Activated naive CD8-positive, alpha-beta T cell (primary cell): Measurements from ENCODE around the gene ATP6V0D1.
A peak's percentile ranks its signal among the peaks of the same experiment; 100 is the strongest.

Experiments
- H3K27ac Mint-ChIP-seq: one replicate; pipeline ENCODE4 v1.8.0; 2021; ENCODE audit warnings: mixed read lengths
- H3K27me3 Mint-ChIP-seq: one replicate; pipeline ENCODE4 v1.8.0; 2021; ENCODE audit warnings: mixed read lengths
- H3K36me3 Mint-ChIP-seq: one replicate; pipeline ENCODE4 v1.8.0; 2021; ENCODE audit warnings: mixed read lengths
- H3K4me1 Mint-ChIP-seq: one replicate; pipeline ENCODE4 v1.8.0; 2021; ENCODE audit warnings: low read depth, mixed read lengths
- H3K4me3 Mint-ChIP-seq: one replicate; pipeline ENCODE4 v1.8.0; 2021; ENCODE audit warnings: mild to moderate bottlenecking, mixed read lengths
- H3K9me3 Mint-ChIP-seq: one replicate; pipeline ENCODE4 v1.8.0; 2021; ENCODE audit warnings: low read depth, mixed read lengths

The ATP6V0D1 gene

DNA sequence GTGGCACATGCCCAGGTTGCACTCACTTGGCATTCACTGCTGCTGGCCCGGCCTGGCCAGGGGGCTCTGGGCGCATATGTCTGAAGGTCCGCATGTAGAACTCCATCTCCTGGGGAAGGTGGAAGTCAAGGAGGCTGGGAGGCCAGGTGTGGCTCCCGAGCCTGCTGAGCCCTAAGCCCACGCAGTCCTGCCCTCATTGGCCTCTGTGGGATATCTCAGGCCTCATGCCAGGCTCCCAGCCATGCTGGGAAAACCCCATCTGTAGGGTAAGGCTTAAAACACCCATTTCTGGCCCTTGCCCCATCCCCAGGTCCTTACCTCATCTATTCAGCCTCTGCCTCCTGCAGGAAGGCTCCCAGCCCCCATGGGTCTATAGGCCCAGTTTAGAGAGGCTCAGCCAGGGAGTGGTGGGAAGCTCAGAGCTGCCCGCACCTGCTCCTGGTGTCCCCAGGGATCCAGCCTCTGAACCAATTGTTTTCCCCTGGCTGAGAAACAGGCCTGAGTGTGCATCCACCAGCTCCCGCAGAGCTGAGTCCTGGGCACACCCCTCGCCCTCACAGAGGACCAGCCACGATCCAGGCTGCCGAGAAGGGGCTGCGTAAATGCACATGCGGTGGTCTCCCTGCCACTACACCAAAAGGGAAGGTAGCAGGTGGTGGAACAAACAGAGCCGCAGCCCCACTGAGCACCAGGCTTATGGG lies 85.3 kb downstream of the ATP6V0D1 start:
- Mint-ChIP-seq H3K4me3 (peak overlapping the region; percentile 42), H3K27ac (no peak overlapping the region), H3K4me1 (peaks cover 6% of the 10 kb centered on the region), H3K9me3 (no peaks in the 10 kb centered on the region), H3K36me3 (no peaks in the 10 kb centered on the region), H3K27me3 (peaks cover 11% of the 10 kb centered on the region)

DNA sequence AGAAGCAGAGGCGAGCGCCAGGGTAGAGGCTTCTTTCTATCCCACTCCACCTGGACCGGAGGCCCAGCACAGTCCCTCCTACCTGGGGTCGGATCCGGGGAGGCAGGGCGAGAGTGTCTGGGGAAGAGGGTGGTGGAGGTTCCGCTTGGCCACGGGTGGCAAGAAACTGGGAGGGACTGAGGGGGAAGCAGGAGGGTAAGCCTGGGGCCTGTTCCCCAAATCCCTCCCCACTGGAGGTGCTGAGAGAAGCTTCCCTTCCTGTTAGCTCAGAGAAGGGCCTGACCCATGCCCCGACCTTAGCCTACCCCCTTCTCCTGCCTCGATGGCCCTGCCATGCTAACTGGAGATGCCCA lies 85.9 kb downstream of the ATP6V0D1 start:
- Mint-ChIP-seq H3K4me1 (peaks cover 6% of the 10 kb centered on the region), H3K27me3 (peaks cover 11% of the 10 kb centered on the region), H3K4me3 (peak overlapping the region; percentile 42), H3K27ac (no peak overlapping the region), H3K9me3 (no peaks in the 10 kb centered on the region), H3K36me3 (no peaks in the 10 kb centered on the region)

DNA sequence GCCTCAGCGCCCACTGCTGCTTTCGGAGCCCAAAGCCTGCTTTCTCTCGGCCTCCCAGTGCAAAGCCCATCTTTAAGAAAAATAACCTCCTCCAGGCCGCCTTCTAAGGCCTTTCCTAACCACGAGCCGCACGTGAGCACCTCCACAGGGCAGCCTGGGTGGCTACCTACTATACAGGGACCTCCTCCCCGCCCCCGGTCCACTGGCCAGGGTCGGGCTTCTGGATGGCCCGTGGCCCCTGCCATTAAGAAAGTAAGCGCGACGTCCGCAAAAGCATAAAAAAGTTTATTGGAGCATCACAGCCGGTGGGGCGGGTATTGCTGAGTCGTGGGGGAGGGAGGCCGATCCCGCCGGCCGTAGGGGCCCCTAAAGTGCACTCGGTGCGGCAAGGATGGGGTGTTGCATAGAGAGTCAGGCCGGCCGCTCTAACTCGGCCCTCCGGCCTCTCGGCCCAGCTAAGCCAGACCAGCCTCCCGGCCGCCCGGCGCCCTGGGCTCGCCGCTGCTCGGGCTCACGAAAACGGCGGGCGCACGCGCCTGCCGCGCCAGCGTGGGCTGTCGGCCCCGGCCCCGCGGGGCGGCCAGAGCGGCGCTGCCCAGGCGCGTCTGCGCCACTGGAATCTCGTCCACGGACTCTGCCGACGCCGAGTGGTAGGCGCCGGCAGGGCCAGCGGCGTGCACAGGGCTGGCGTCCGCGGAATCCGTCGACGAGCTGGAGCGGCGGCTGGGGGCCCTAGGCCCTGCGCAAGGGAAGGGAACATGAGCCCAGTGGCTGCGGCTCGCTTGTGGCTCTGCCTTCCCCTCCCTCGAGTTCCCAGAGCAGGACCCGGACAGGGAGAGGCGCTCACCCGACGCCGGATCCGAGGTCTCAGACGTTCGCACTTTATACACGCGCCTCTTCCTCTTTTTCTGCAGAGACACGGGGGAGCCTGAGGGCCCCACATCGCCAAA lies 86.5 kb downstream of the ATP6V0D1 start:
- Mint-ChIP-seq H3K4me1 (peaks cover 6% of the 10 kb centered on the region), H3K27me3 (peaks cover 11% of the 10 kb centered on the region), H3K27ac (no peak overlapping the region), H3K36me3 (no peaks in the 10 kb centered on the region), H3K4me3 (peak overlapping the region; percentile 66), H3K9me3 (no peaks in the 10 kb centered on the region)

DNA sequence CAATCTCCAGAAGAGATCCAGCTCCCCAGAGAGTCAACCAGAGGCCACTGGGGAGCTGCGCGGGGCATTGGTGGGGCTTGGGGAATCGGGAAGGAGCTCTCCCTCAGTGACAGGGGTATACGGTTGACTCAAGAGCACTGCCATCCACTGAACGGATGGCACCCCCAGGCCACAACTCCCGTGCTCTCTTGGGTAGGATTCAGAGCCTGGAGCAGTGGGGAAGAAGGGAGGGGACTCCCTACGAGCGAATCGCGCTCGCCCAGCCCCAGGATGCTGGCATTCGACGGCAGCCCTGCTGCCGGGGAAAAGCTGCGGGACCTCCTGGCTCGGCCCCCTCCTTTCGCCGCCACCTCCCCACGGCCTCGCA lies 87.2 kb downstream of the ATP6V0D1 start:
- Mint-ChIP-seq H3K4me3 (peak overlapping the region; percentile 66), H3K36me3 (no peaks in the 10 kb centered on the region), H3K4me1 (peaks cover 6% of the 10 kb centered on the region), H3K27me3 (peaks cover 11% of the 10 kb centered on the region), H3K9me3 (no peaks in the 10 kb centered on the region), H3K27ac (no peak overlapping the region)

DNA sequence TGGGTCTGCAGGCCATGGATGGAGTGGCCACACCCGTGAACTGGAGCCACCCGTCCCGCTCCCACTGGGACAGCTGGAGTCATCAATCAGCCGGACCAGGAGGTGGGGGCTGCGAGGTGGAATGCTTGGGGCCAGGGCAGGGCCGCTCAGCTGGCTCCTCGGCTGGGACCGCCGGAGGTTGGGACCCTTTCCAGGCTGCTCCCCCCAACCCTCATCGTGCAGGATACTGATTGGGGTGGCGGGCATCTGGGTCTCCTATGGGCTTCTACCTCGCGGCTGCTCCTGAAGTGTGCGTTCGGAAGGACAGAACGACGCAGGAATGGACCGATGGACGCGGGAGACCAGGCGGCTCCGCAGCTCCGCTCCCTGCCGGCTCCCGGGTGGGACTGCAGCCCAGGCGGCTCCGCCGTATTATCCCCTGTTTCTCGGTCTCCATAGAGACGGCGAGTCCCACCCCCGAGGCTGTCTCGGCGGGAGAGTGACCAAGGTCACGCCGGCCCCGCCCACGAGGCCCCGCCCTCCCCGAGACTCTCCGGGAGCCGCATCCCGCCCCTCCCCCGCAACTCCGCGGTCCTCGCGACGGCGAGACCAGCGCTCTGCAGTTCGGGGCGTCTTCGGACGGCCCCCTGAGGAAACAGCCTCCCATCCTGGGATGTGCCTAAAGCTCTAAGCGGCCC lies 87.7 kb downstream of the ATP6V0D1 start, which contains the start of gene TPPP3:
Gene TPPP3 (minus strand): TSS at position 388 of the 677 bp plus-strand sequence. CDS start 2,387 bp downstream, outside the sequence.
- Mint-ChIP-seq H3K4me1 (peaks cover 6% of the 10 kb centered on the region), H3K36me3 (no peaks in the 10 kb centered on the region), H3K4me3 (peak within 1 kb of the TSS; percentile 66), H3K27ac (peak within 1 kb of the TSS; percentile 8), H3K9me3 (no peaks in the 10 kb centered on the region), H3K27me3 (peaks cover 11% of the 10 kb centered on the region)

DNA sequence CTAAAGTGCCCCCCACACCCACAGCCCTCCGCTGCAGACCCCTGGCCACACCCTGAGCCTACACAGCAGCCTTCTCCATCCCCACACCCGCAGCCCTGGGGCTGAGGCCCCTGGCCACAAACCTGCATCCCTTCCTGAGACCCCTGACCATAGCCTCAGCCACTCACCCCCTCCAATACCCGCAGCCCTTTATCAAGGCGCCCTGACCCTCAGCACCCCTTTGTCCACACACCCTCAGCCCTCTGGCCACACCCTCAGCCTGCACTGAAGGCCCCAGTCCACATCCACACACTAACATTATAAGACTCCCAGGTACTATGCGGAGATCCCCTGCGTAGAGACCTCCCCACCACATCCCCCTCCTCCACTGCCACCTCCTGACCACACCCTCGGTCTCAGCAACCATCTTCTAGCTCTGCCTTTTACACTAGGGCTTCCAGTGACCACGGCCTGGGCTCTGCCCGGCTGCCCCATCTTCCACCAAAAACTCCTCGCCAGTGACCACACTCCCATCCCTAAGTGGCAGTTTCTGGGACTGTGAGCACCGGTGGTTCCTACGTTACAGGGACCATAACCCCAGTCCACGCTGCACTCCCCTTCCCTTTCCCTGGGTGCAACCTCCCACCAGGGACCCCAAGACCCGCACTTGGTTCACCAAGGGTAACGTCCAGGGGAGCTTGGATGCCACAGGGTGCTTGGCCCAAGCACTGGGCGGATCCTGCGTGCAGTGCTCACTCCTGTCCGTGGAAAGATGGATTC lies 88.5 kb downstream of the ATP6V0D1 start:
- Mint-ChIP-seq H3K4me1 (peaks cover 6% of the 10 kb centered on the region), H3K4me3 (no peak overlapping the region), H3K27ac (peak overlapping the region; percentile 8), H3K36me3 (no peaks in the 10 kb centered on the region), H3K27me3 (peaks cover 11% of the 10 kb centered on the region), H3K9me3 (no peaks in the 10 kb centered on the region)

DNA sequence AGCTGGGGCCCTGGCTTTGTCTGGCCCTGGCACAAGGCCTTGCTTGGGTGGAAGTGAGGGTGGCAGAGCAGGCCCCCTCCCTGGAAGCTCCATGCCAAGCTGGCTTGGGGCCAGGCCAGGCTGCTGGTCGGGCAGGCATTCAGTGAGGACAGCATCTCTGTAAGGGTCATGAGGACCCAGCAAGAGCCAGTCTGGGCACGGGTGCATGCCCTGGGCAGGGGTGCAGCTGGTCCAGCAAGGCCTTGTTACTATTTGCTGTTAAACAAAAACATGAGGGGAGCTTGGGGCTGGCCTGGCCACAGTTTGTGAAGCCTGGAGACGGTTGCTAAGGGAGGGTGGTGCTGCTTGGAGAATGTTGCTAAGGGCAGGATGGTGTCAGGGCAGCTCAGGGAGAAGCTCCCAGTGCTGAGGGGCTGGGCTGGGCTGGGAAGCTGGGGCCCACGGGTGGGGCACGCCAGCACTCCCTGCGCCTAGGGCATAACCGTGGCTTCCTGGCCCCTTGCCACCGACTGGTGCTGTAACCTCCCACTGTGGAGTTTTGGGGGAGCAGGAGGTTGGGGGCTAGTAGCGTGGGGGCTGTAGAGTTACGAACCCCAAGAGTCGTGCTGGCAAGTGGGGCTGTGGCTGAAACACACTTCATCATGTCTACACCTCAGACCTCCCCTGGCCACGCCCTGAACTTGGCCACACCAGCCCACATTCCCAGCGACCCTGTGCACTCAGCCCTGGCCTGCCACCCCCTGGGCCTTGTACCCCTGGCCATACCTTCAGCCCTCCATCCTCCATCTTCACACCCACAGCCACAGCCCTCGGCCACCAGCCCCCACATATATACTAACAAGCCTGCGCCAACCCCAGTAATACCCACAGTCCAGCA lies 89.3 kb downstream of the ATP6V0D1 start:
- Mint-ChIP-seq H3K4me3 (no peak overlapping the region), H3K9me3 (no peaks in the 10 kb centered on the region), H3K27me3 (peaks cover 9% of the 10 kb centered on the region), H3K36me3 (no peaks in the 10 kb centered on the region), H3K4me1 (peaks cover 6% of the 10 kb centered on the region), H3K27ac (no peak overlapping the region)

DNA sequence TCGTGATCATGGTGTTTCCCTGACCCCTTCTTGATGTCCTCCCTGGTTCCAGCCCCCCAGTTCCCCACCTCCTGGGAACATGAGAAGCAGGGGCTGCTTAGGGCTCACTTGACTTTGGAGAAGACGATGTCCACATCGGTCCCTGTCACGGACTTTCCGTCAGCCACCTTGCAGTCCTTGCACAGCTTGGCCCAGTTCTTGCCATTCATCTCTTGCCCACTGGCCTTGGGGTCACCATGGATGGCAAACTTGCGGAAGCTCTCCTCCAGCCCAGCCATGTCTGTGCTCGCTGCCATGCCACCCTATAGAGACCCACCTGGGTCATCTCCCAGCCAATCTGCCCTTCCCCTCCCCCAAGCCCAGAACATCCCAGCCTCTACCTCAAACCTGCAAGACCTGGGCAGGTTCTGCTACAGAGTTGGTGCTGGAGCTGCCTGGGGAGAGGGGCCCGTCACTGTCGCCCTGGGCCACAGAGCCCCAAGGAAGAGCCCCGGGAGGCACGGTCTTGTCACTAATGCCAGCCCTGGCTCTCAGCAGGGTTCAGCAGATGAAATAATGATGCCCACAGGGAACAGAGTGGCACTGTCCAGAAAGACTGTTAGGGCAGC lies 90.0 kb downstream of the ATP6V0D1 start:
- Mint-ChIP-seq H3K27ac (no peak overlapping the region), H3K9me3 (no peaks in the 10 kb centered on the region), H3K4me3 (no peak overlapping the region), H3K4me1 (peaks cover 6% of the 10 kb centered on the region), H3K27me3 (peaks cover 9% of the 10 kb centered on the region), H3K36me3 (no peaks in the 10 kb centered on the region)

DNA sequence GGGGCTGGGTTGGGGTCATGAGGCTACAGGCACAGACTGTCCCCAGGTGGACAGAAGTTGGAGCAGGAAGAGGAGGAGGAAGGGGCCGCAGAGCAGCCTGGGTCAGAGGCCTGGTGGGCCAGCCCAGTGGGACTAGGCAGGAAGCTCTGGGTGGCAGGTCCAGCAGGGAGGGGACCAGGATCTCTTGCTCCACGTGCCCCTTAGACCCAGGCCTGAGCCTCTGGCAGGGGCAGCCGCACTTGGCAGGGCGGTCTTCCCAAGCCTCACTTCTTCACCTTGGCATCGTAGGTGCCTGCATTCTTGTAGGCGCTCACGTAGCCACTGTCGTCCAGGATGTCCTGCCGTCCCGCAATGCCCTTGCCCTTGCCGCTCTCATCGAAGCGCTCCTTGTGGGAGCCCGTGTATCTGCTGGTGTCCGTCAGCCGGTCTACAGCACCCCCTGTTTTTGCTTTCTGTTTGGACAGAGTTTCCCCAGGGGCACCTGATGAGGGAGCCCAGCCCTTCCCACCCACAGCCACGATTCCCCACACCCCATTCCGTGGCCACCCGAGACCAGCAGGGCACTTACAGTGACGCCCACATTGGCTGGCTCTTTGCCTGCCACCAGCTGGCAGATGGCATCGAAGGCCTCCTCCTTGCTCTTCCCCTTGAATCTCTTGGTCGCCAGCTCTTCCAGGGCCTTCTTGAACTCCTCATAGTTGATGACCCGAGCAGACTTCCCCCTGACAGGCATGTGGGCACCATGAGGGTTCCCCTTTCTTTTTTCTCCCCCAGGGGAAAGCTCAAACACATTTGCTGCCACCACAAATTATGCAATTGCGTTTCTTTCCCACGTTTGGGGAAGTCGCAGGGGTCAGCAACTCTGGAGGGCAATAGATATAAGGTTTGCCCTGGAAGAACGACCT lies 90.8 kb downstream of the ATP6V0D1 start:
- Mint-ChIP-seq H3K9me3 (no peaks in the 10 kb centered on the region), H3K27me3 (peaks cover 7% of the 10 kb centered on the region), H3K4me1 (peaks cover 6% of the 10 kb centered on the region), H3K4me3 (no peak overlapping the region), H3K36me3 (no peaks in the 10 kb centered on the region), H3K27ac (no peak overlapping the region)

DNA sequence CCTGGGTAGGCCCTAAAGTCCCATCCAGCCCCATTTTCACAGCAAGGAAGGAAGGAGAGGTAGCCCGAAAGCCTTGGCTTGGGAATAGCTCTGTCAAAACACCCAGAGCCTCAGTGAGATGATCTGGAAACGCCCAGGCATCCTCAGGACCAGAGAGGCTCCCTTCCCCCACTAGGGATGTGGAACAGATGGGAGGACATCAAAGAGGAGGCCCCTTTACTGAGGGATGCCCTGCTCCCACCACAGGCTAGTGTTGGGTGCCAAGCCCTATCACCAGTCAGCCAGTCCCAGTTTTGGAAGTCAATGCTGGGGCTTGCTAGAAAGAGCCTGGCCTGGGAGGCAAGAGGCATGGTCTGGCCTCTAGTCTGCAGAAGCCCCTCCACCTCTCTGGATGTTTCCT lies 92.4 kb downstream of the ATP6V0D1 start:
- H3K27ac Mint-ChIP-seq: no peak overlapping the region
- H3K27me3 Mint-ChIP-seq: peaks cover 3% of the 10 kb centered on the region
- peaks cover 2% of the 10 kb centered on the region for H3K4me1 Mint-ChIP-seq
- no peak overlapping the region for H3K4me3 Mint-ChIP-seq
- H3K9me3 Mint-ChIP-seq: no peaks in the 10 kb centered on the region
- no peaks in the 10 kb centered on the region for H3K36me3 Mint-ChIP-seq

DNA sequence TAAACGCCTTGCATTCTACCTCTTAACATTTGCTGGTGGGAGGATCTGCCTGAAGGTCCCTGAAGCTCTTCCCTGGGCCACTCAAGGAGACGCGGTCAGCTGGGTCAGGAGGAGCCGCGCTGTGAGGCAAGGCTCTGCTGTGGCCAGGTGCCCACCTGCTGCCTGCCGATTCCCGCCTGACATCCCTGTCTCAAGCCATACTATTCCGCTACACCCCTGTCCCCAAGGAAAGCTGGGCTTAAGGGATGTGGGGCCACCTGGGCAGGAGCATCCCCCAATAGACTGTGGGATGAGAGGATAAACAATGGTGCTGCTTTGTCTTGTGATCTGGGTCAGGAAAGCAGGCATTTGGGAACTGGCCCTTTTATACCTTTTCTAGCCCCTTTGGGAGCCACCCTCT lies 92.8 kb downstream of the ATP6V0D1 start:
- H3K4me3 Mint-ChIP-seq: no peak overlapping the region

More for the DNA sequence above, 92.8 kb downstream of the ATP6V0D1 start:
- no peaks in the 10 kb centered on the region for H3K36me3 Mint-ChIP-seq
- H3K9me3 Mint-ChIP-seq: no peaks in the 10 kb centered on the region
- no peak overlapping the region for H3K27ac Mint-ChIP-seq
- H3K27me3 Mint-ChIP-seq: peaks cover 3% of the 10 kb centered on the region
- peaks cover 2% of the 10 kb centered on the region for H3K4me1 Mint-ChIP-seq
